Caco-2 (cell line): ENCODE measurements around the gene HSF5. TPM values are rescaled to one million over a fixed set of nuclear protein-coding genes. Genes with fewer than 3 reads are reported as not detected.
A peak's percentile ranks its signal among the peaks of the same experiment; 100 is the strongest.

Experiments used
- BruUV-seq: library from RNA; stranded (reverse); fragments of 400-500 nt; replicated peaks from 2 replicates; lab custom pipeline; 2021; lab: Mats Ljungman, UMichigan
- CTCF ChIA-PET: fragments of 300-600 bp; sonication (Branson Sonifier 250); formaldehyde crosslinking; loops from one replicate; lab custom pipeline; 2022; ENCODE audit warnings: antibody characterized with exemption; lab: Charles Lee
- POLR2A ChIA-PET: fragments of 300-600 bp; sonication (Branson Sonifier 250); formaldehyde crosslinking; loops from one replicate; lab custom pipeline; 2022; ENCODE audit warnings: antibody characterized with exemption; lab: Charles Lee
- DNase-seq, 2 experiments: peaks; one replicate each; pipeline versions ENCODE4 v3.0.0 to v3.0.0-alpha.2; 2020 to 2022
- H3K27me3 ChIP-seq: replicated peaks from 2 replicates; pipeline ENCODE4 v1.6.0; 2011; ENCODE audit warnings: low read length; ENCODE audit not compliant: control insufficient read depth, insufficient read depth
- H3K36me3 ChIP-seq: 2 replicates; pipeline ENCODE4 v1.5.1; 2011; ENCODE audit warnings: low read length; ENCODE audit not compliant: control insufficient read depth, insufficient read depth
- H3K4me1 ChIP-seq: fragments of 250-450 bp; sonication (Bioruptor Pico); 2 replicates; pipeline ENCODE4 v1.5.1; 2020; ENCODE audit warnings: mild to moderate bottlenecking
- H3K4me3 ChIP-seq: 2 replicates; pipeline ENCODE4 v1.5.1; 2011; ENCODE audit warnings: low read depth, mild to moderate bottlenecking, control low read depth, low read length
- H3K9me3 ChIP-seq: fragments of 250-450 bp; sonication (Bioruptor Pico); 2 replicates; pipeline ENCODE4 v1.5.1; 2020; ENCODE audit warnings: mild to moderate bottlenecking, moderate library complexity
- H3K27ac Mint-ChIP-seq: one replicate; pipeline ENCODE4 v1.8.0; 2022; ENCODE audit warnings: mixed read lengths; ENCODE audit not compliant: unreplicated experiment
- H3K27me3 Mint-ChIP-seq: one replicate; pipeline ENCODE4 v1.8.0; 2022; ENCODE audit warnings: mixed read lengths; ENCODE audit not compliant: insufficient read depth, unreplicated experiment
- H3K36me3 Mint-ChIP-seq: one replicate; pipeline ENCODE4 v1.8.0; 2022; ENCODE audit warnings: mild to moderate bottlenecking, mixed read lengths; ENCODE audit not compliant: insufficient read depth, unreplicated experiment
- H3K4me1 Mint-ChIP-seq: one replicate; pipeline ENCODE4 v1.8.0; 2022; ENCODE audit warnings: low read depth, mixed read lengths; ENCODE audit not compliant: unreplicated experiment
- H3K4me3 Mint-ChIP-seq: one replicate; pipeline ENCODE4 v1.8.0; 2022; ENCODE audit warnings: mild to moderate bottlenecking, moderate library complexity, mixed read lengths; ENCODE audit not compliant: unreplicated experiment
- H3K9me3 Mint-ChIP-seq: one replicate; pipeline ENCODE4 v1.8.0; 2022; ENCODE audit warnings: mixed read lengths; ENCODE audit not compliant: unreplicated experiment
- intact Hi-C: fragments of 100-400 bp; cut with micrococcal nuclease; formaldehyde crosslinking; loops from one replicate; pipeline ENCODE4 v1.10.0; 2022; ENCODE audit not compliant: unreplicated experiment
- total RNA-seq: library from RNA; stranded (reverse); gene quantifications from 2 replicates; pipeline ENCODE4 v1.2.3, GENCODE V29; 2022
- TF ChIP-seq, protein P1 (sequence below), 2 experiments: fragments of 200-600 bp in 1 of 2; IDR thresholded peaks; 1 replicate in 1 of 2; 2 replicates in 1 of 2; pipeline versions ENCODE4 v1.5.1 to v1.8.0; 2011 to 2022; ENCODE audit warnings: antibody characterized with exemption in 1 of 2, control low read depth in 1 of 2, inconsistent platforms in 1 of 2, low read depth in 1 of 2, low read length in 1 of 2, mild to moderate bottlenecking in 1 of 2, moderate library complexity in 1 of 2; ENCODE audit not compliant: insufficient read depth in 1 of 2, severe bottlenecking in 1 of 2, unreplicated experiment in 1 of 2

The HSF5 gene
- total RNA-seq, 1 experiment from 2014 or later: 0.98 TPM

DNA sequence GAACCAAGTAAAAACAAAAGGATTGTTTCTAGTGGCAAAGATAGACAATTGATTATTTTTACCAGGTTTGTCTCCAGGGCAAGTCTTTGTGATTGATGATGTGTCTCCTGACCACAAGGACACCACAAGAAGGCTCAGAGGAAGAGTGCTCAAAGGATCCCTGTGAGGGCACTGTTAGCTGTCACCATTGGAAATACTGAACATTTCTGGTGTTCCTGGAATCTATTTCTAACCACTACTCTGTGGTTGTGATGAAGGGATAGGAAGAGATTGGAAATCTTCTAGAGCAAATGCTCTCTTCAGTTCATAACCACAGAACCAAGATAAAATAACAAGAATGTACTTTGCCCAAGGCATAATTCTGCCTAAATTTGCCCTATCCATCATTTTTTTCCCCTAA is 86.2 kb downstream of the HSF5 start:
- BruUV-seq: no TSS peak
- peak overlapping the region; percentile 82 for H3K27ac Mint-ChIP-seq
- POLR2A ChIA-PET: no interaction called here

DNA sequence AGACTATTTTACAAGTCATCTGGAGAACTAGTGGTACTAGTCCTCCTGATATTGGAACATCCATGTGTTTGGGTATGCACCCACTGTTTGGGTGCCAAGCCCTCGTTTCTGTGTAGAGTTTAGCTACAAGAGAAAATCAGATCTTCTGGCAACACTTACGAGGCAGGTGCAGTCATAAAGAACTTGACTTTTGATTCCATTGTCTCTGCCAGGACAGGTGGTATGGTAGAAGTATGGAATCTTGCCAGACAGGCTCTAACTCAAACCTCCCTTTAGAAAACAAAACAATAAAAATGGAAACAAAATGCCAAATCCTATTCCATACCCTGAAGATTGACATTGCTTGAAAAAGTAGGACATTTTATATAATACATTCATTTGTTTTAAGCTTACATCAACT is 86.9 kb downstream of the HSF5 start:
- TF ChIP-seq, protein P1, sequence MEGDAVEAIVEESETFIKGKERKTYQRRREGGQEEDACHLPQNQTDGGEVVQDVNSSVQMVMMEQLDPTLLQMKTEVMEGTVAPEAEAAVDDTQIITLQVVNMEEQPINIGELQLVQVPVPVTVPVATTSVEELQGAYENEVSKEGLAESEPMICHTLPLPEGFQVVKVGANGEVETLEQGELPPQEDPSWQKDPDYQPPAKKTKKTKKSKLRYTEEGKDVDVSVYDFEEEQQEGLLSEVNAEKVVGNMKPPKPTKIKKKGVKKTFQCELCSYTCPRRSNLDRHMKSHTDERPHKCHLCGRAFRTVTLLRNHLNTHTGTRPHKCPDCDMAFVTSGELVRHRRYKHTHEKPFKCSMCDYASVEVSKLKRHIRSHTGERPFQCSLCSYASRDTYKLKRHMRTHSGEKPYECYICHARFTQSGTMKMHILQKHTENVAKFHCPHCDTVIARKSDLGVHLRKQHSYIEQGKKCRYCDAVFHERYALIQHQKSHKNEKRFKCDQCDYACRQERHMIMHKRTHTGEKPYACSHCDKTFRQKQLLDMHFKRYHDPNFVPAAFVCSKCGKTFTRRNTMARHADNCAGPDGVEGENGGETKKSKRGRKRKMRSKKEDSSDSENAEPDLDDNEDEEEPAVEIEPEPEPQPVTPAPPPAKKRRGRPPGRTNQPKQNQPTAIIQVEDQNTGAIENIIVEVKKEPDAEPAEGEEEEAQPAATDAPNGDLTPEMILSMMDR (IDR thresholded peaks at IDR 0.05; ENCODE audit: insufficient read depth in 1 of 2, low read depth in 1 of 2, low read length in 1 of 2, severe bottlenecking in 1 of 2, unreplicated experiment in 1 of 2): no peak
- Histone ChIP-seq H3K9me3 (no peaks in the 10 kb centered on the region), H3K27me3 (no peaks in the 10 kb centered on the region), H3K36me3 (no peaks in the 10 kb centered on the region; the same call in 1 of the 2 replicates), H3K4me3 (no peak overlapping the region), H3K4me1 (peaks cover 89% of the 10 kb centered on the region)
- Mint-ChIP-seq H3K27ac (no peak overlapping the region), H3K4me1 (peaks cover 75% of the 10 kb centered on the region), H3K27me3 (no peaks in the 10 kb centered on the region), H3K4me3 (no peak overlapping the region), H3K9me3 (no peaks in the 10 kb centered on the region), H3K36me3 (peaks cover 83% of the 10 kb centered on the region)
- intact Hi-C loops: no loop called here
- no TSS peak for BruUV-seq
- DNase-seq: no peak
- ChIA-PET CTCF (no interaction called here), POLR2A (no interaction called here)

More for the DNA sequence above, 86.2 kb downstream of the HSF5 start:
- intact Hi-C loops: no loop called here
- Mint-ChIP-seq H3K9me3 (no peaks in the 10 kb centered on the region), H3K4me3 (peak overlapping the region; percentile 47), H3K36me3 (peaks cover 77% of the 10 kb centered on the region), H3K4me1 (peaks cover 67% of the 10 kb centered on the region), H3K27me3 (no peaks in the 10 kb centered on the region)
- Histone ChIP-seq H3K36me3 (no peaks in the 10 kb centered on the region; the same call in 1 of the 2 replicates), H3K4me1 (peaks cover 84% of the 10 kb centered on the region), H3K4me3 (no peak overlapping the region), H3K9me3 (no peaks in the 10 kb centered on the region), H3K27me3 (no peaks in the 10 kb centered on the region)
- TF ChIP-seq, protein P1 (IDR thresholded peaks at IDR 0.05; ENCODE audit: insufficient read depth in 1 of 2, low read depth in 1 of 2, low read length in 1 of 2, severe bottlenecking in 1 of 2, unreplicated experiment in 1 of 2): no peak
- DNase-seq: no peak
- CTCF ChIA-PET: no interaction called here

DNA sequence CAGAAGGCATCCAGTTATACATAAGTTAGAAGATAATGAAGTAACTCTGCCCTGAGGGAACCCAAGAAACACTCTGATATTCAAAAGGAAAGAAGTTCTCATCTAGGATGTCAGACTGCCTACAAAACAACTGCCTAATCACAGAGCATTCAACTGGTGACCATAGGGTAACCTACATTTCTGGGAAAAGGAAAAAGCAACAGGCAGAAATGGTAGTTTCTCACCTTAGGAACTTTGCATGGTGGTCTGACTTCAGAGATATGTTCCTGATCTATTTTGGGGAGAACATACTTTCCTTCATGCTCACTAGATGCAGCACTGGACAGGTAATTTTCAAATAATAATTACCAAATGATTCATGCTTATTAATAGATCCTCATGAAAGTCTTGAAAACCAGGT is 87.4 kb downstream of the HSF5 start:
- POLR2A ChIA-PET: no interaction called here
- H3K4me1 Mint-ChIP-seq: peaks cover 79% of the 10 kb centered on the region
- H3K27me3 Mint-ChIP-seq: no peaks in the 10 kb centered on the region
- no peaks in the 10 kb centered on the region for H3K9me3 Mint-ChIP-seq
- CTCF ChIA-PET: no interaction called here
- H3K27ac Mint-ChIP-seq: no peak overlapping the region
- intact Hi-C loops: no loop called here
- no peak overlapping the region for H3K4me3 ChIP-seq
- no peaks in the 10 kb centered on the region; the same call in 1 of the 2 replicates for H3K36me3 ChIP-seq
- BruUV-seq: no TSS peak
- no peaks in the 10 kb centered on the region for H3K9me3 ChIP-seq
- H3K36me3 Mint-ChIP-seq: peaks cover 85% of the 10 kb centered on the region
- no peak for DNase-seq
- H3K4me1 ChIP-seq: peaks cover 89% of the 10 kb centered on the region
- H3K27me3 ChIP-seq: no peaks in the 10 kb centered on the region
- no peak overlapping the region for H3K4me3 Mint-ChIP-seq
- TF ChIP-seq, protein P1 (IDR thresholded peaks at IDR 0.05; ENCODE audit: insufficient read depth in 1 of 2, low read depth in 1 of 2, low read length in 1 of 2, severe bottlenecking in 1 of 2, unreplicated experiment in 1 of 2): no peak
